HG02642 (cell line): ENCODE measurements around the gene IRGC.
"Not testable (repeated sequence)": the region's sequence is repeated elsewhere in the genome, so short reads cannot be mapped to it uniquely, and the experiment has no call there.

Experiments used
- ATAC-seq: cut with Tn5 transposase; IDR thresholded peaks from one replicate; pipeline ENCODE4 v1.9.1; 2021; ENCODE audit warnings: mild to moderate bottlenecking; ENCODE audit not compliant: unreplicated experiment, poor library complexity

IRGC gene

DNA sequence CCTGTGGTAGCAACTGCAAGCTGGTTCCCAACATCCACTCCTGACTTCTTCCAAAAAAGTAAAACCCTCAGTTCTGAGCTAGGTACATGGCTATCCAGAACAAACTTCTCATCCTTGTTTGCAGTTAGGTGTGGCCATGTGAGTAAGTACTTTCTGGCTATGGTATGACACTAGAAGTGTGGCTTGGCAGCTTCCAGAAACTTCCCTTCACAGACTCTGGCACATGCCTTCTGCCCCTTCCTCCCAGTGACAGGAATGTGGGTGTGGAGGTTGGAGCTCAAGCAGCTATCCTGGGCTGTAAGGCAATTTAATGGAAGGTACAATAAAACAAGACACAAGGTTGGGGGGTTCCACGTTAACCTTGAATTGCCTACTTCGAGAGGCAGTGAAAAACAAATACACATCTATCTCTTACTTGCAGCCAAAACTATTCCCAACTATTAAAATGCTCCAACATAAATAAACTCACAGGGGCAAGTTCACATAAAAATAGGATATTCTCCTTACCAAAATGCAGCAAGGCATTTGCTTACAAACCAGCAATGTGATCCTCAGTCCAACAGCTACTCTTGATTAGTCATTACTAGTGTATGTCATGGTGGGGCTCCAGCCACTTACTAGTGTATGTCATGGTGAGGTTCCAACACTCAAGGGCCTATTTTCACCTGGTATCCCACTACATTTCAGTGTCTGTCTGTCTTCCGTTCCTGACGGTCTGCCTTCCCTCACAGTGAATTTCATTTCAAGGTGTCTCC lies 35.8 kb downstream of the IRGC start:
- ATAC-seq, result no peak

DNA sequence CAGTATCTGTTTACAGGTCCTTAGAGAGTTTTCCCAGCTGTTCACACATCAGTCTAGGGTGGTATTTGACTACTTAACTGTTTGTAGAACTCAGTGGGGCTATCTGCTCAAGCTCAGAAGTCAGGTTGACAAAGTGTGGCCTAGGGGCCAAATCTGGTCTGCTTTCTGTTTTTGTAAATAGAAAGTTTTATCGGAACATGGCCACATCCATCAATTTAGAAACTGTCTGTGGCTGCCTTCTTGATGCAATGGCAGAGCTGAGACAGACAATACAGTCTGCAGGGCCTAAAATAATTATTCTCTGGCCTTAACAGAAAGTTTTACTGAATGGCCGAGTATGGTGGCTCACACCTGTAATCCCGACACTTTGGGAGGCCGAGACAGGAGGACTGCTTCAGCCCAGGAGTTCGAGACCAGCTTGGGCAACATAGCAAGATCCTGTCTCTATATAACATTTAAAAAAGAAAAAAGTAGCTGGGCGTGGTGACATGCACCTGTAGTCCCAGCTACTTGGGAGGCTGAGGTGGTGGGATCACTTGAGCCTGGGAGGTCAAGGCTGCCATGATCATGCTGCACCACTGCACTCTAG lies 36.5 kb downstream of the IRGC start:
- no peak for ATAC-seq

DNA sequence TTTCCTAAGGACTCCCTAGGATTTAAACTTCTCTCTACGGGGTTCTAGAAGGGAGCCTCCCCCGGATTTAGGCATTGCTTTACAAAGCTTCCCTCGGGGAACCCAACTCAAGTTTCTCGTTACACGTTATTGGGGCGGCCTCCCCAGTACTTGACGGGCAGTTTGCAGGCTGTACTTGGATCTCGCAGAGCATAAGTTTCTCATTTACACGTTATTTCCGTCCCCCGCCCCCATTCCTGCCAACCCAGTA lies 38.3 kb downstream of the IRGC start:
- no peak for ATAC-seq

DNA sequence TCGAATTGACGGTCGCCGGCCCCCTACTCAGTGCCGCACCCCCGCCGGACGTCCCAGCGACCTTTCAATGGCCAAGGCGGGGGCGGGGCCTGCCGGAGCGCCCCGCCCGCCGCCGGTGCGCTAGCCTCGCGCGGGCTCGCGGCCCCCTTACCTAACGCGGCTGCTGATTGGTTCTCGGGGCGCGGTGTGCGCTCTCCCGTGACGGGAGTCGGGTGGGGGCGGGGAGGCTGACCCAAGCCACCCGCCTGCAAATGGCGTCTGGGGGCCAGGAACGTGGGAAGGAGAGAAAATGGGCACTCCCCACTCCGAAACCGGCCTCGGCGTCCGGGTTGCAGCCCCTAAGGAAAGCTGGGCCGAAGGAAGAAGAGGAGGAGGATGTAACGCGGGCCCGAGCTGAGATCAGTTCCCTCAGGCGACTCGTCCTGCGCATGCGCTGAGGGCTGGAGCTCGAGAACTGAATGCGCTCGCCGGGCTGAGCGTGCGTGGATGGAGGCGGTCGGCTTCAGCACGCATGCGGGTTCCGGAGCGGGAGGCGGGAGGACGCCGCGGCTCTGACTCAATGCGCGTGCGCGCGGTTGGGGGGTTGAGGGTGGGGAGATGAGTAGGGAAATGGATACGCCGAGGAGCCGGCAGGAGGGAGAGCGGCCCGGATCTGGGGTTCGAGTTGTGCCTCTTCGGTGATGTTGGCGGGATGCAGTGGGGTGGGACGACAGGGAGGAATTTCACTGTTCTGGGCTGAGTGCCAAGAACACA lies 38.8 kb downstream of the IRGC start, which contains the start of gene SMG9:
Gene SMG9 (minus strand): TSS at position 460 of the 753 bp plus-strand sequence. CDS start 4,221 bp downstream, outside the sequence.
- peak; percentile 71 for ATAC-seq

DNA sequence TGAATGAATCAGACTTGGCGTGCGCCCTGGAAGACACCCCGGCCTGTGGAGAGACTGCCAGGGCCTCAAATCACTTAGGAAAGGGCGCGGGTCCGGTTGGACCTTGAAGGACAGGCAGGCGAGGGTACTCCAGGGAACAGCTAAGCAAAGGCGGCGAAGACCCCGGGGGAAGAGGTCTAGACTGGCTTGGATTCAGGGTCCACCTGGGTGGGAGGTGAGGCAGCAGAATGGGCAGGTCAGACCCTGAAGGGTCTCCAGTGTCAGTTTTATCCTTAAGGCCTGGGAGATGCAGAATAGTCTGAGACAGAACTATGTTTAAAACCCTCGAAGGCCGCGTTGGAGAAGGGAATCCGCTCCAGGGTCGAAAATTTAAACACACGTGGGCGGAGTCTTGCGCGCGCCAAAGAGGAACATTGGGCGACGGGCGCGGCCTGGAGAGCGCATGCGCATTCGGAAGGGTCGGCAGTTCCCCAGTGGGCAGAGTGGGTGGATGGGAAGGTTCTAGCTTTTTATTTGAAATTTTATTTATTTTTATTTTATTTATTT lies 39.5 kb downstream of the IRGC start:
- peak; percentile 17 for ATAC-seq

DNA sequence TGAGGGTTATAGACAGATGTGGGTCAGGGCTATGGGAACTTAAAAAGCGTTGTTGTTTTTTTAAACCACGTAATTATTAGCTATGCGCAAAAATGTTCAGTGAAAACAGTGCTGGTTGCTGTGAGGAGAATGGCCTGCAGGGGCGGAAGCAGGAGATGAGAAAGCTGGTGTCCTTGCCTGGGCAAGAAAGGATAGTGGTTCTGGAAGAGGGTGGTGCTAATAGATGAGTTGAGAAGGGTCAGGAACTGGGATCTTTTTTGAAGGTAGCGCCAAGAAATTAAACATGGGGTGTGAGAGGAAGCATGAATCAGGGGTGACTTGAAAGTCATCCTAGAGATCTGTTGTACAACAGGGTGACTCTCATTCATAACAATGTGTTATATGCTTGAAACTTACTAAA lies 43.6 kb downstream of the IRGC start:
- no peak for ATAC-seq

DNA sequence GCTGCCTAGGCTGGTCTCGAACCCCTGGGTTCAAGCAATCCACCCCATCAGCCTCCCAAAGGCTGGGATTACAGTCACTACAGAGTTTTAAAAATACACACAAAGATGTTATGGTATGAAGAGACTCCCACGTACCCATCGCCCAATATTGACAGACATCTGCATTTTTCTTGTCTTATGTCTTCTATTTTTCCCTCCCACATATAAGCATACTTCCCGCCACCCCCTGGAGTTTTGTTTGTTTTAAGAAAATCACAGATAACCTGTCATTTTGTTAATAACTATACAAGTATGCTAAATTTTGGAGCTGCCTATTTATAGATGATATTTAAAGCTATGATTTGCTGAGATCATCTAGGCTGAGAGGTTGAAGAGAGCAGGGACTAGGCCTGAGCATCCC lies 45.1 kb downstream of the IRGC start:
- ATAC-seq, result no peak

DNA sequence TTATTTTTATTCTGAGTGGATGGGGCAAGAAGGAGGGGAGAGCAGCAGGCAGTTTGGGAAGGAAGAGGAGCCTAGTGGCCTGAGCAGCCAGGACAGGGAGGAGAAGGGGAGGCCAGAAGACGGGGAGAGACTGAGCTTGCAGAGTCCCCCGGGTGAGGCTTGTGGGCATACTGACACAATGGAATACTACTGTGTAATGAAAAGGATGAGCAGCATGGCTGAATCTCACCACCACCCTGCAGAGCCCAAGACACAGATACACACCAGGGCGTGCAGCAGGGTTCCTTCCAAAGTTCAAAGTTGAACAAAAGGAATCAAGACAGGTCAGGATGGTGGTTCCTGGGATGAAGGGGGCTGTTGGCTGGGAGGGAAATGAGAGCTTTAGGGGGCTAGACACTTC lies 46.9 kb downstream of the IRGC start:
- no peak for ATAC-seq

DNA sequence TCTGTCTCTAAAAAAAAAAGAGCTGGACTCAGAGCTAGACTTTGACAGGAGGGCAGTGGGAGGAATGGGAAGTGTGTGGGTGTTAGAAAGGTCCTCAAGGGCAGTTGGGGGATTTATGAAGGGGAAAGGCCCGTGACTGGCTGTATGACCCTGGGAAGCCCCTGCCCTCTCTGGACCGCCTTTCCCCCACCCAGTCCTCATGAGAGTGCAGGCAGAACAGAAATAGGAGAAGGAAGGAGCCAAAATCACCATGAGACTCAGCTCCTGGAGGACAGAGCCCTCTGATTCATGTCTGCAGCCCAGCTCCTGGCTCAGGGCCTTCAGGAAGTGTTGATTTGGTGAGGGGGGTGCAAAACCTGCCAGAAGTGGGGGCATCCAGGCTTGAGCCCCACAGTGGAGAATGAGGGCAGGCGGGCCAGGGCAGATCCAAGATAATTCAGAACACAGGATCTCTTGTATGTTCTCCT lies 47.6 kb downstream of the IRGC start:
- ATAC-seq, result peak; percentile 26

DNA sequence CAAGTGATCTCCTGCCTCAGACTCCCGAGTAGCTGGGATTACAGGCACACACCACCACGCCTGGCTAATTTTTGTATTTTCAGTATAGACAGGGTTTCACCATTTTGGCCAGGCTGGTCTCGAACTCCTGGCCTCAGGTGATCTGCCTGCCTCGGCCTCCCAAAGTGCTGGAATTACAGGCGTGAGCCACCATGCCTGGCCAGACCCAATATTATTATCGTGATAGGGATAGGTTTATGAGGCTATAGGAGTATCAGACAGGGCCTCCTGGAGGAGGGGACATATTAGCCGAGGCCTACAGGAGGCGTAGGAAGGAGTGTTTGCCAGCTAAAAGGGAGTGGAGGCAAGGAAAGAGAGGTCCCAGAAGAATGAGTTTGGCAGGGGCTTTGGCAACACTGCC lies 48.8 kb downstream of the IRGC start:
- ATAC-seq, result not testable (repeated sequence)

DNA sequence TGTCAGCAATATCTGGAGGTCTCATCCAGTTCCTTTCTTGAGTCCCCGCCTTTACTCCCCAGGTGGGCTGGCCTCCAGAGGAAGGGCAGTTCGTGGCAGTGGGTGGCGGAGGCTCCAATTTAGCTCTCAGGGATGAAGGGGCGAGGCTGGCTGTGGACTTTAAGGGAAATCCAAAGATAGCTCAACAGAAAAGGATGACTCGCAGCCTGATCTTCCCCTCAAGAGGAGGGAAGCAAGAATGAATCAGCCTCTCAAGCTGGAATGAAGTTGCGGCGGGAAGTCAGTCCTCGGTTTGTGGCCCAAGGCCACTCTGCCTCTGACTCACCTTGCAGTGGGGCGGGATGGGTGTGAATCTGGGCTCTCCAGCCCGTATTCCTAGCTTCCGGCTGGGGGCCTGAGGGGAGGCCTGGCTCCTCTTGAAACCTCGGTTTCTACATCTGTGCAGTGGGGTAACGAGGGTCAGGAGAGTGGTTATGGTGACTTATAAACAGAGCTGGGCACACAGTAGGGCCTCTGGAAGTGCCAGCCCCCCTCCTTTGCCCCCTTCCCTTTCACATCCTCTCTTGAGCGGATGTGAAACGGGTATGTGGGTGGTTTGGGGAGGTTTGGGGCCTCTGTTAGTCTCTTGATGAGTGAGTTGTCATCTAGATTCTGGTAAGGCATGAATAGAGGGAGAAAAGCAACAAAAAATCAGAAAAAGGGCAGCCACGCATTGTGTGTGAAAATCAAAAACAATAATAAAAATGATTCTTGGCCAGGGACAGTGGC lies 49.4 kb downstream of the IRGC start:
- ATAC-seq, result peak; percentile 70

DNA sequence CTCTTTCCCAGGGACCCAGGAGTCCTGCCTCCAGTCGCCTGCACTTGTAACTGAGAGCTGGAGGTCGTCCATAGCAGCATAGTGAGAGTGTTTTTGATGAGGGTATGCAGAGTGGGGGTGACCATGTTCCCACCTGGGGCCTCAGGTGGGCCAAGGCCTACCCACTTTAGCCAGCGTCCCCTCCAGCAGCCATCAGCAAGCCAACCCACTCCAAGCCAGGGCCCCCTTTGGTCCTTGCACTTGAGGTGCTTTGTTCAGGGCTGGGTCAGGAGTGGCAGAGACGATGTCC lies 50.8 kb downstream of the IRGC start:
- no peak for ATAC-seq

DNA sequence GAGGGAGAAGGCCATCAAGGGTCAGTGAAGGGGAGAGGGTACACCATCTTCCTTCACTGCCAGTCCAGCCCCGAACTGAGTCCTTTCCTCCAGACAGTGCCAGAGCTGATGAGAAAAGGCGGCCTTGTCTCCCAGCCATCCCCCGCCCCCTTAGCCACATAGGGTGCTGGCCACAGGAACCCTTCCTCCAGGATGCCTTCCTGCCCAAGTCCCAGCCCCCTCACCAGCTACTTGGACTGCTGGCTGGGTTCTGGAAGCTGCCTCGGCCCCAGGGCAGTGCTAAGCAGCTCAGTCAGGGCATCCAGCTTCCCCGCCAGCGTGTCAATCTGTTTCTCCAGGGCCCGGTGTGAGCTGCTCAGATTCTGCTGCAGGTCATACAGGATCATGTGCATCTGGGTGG lies 51.4 kb downstream of the IRGC start:
- ATAC-seq, result no peak

DNA sequence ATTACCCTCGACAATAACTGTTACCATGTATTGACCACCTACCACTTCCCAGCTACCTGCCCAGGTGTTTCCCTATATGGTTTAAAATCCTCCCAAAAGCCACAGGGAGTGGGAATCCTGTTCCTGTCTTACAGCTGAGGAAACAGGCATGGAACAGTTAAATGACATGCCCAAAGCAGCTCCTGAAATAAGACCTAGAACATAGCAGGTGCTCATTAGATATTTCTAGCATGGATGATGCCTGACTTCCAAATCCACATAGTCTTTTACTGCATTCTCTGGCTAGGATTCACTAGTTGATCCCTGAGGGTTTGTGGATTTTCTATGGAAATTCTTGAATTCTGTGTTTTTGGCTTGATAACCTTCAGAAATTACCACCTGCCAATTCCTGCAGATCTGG lies 51.9 kb downstream of the IRGC start:
- ATAC-seq, result no peak

DNA sequence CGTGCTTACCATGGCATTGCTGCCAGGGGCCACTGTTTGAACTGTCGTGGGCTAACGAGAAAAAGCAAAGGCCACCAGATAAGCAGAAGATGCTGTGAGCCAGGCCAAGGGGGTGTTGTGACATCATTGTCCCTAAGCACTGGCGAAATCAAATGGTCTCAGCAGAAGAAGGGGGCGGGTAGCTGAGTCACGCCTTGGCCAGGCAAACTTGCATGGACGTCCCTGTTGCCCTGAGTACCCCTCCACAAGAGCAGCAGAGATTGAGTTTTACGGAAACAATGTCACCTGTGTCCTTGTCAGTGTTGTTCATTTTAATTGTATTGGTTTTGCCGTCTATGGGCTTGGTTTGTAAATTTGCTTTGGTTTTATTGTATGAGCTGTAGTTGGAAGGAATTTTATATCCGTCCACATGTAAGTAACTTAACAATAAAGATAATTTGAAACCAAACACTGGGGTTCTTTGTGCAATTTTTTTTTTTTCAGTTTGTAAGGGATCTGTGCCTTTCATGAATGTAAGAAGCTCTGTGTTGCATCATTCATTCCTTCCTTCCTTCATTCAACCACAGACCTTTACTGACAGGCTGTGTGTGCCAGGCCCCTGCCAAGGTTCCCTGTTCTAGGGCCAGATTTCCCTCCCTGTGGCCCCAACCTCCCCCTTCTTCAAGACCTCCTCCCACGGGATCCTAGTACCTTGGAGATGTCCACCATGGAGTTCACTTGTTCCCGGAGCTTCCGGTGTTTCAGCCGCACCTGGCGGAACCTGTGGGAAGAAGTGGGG lies 52.6 kb downstream of the IRGC start:
- no peak for ATAC-seq

DNA sequence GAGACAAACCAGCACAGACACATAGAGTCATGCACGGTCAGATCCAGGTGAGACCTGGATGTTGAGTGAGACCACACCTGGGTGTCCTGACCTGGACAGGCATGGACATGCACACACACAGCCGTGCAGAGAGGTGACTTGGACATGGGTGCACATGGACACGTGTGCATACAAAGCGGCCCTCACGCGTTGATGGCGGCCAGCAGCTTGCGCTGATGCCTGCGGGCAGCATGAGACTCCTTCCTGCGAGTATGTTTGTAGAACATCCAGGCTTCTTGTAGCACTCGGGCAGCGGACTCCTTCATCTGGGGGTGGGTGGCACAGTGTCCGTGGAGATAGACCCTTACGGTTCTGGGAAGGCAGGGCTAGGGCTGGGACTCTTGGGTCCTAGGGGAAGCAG lies 53.4 kb downstream of the IRGC start:
- ATAC-seq, result no peak
